GM19455 (cell line): ENCODE measurements around the gene CHMP4A.
A peak's percentile ranks its signal among the peaks of the same experiment; 100 is the strongest.

ENCODE experiments used
- ATAC-seq: cut with Tn5 transposase; IDR thresholded peaks from one replicate; pipeline ENCODE4 v1.9.1; 2021; ENCODE audit not compliant: unreplicated experiment

The CHMP4A gene

DNA sequence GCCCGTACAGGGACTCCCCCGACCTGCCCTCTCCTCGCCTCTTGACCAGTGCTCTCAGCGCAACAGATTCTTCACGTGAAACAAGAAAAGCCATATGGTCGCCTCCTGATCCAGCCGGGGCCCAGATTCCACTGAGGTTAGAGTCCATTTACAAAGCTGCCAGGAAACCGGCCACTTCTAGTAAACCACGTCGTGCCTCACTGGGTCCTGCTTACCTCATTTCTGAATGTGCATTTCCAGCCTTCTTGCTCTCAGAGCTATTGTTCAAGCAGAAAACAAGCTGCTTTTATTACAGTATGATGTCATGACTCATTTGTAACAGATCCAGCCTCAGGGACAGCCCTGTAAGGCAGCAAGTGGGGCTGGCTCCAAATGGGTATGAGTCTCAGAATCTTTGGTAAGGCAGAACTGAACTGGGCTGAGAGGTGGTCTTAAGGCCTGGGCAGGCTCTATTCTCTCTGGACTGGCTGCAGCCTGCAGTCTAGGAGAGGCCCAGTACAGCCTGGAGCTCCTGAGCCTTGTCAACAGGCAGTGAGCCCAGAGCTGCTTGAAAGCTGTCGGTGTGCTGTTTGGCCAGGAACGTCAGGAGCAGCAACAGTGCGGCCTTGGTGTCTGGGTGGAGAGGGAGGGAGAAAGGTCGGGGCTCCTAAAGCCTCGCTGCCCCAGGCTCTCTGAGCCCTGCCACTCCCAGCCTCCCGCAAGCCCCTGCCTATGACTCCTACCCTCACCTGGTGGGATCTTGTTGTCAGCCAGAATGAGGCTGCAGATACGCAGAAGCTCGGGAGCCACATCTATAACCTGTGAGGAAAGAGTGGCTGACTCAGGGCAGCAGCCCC lies 33.1 kb downstream of the CHMP4A start:
- no peak for ATAC-seq

DNA sequence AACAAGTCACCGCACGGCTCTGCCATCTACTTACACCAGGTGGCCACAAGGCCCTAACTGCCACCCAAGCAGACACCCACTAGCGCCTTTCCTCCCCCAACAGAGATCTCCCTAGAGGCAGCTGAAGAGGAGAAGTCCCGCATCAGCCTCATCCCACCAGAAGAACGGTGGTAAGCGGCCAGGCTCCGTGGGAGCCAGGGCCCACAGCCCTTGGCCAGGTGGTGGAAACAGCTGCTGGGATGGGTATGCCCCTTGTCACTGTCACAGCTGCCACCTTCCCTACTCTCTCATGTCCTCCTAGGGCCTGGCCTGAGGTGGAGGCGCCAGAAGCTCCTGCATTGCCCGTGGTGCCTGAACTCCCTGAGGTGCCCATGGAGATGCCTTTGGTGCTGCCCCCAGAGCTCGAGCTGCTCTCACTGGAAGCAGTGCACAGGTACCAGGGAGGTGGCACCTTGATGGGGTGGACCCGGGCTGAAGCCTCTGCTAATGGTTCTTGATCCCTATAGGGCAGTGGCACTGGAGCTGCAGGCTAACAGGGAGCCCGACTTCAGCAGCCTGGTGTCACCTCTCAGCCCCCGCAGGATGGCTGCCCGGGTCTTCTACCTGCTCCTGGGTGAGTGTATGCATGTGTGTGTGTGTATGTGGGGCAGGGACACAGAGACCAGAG lies 33.9 kb downstream of the CHMP4A start:
- ATAC-seq: no peak

DNA sequence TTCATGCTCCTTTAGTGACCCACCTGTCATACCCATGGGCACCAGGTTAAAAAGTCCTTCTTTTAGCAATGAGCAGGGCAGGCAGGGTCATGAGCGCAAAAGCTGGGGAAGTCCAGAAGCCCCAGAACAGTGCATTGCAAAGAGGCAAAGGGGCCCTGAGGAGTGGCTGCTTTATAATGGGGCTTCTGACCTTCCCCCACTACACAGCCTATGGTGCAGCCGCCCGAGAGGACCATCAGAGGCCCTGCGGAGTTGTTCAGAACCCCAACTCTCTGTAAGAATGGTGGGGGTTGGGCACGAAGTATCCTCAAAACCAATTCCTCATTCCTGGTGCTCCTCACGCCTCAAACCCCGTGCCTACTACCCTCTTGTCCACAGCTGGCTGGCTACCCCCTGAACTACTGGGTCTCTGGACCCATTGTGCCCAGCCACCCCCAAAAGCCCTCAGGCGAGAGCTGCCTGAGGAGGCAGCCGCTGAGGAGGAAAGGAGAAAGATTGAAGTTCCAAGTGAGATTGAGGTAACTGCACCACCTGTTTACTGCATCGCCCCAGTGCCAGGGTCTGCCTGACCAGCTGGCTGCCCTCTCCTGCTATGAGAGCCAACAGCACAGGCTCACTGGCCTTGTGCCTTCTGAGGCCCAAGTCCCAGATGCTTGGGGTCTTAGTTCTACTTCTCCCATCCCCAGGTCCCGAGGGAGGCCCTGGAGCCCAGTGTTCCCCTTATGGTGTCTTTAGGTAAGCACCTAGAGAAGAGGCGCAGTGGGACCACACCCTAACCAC lies 34.7 kb downstream of the CHMP4A start:
- ATAC-seq: no peak

DNA sequence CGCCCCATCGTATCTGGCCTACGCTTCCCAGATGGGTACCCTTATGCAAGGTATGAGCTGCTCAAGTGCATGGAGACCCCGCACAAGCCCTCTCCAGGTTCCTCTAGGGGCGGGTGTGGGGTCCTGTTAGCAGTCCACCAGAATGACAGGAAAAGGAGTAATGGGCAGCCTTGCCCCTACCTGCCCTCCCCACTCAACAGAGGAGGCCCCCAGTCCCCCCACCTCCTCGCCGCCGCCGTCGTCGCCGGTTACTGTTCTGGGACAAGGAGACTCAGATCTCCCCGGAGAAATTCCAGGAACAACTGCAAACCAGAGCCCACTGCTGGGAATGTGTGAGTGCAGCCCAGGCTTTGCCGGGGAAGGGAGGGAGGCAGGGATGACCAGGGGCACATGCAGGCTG lies 35.4 kb downstream of the CHMP4A start:
- ATAC-seq: no peak

DNA sequence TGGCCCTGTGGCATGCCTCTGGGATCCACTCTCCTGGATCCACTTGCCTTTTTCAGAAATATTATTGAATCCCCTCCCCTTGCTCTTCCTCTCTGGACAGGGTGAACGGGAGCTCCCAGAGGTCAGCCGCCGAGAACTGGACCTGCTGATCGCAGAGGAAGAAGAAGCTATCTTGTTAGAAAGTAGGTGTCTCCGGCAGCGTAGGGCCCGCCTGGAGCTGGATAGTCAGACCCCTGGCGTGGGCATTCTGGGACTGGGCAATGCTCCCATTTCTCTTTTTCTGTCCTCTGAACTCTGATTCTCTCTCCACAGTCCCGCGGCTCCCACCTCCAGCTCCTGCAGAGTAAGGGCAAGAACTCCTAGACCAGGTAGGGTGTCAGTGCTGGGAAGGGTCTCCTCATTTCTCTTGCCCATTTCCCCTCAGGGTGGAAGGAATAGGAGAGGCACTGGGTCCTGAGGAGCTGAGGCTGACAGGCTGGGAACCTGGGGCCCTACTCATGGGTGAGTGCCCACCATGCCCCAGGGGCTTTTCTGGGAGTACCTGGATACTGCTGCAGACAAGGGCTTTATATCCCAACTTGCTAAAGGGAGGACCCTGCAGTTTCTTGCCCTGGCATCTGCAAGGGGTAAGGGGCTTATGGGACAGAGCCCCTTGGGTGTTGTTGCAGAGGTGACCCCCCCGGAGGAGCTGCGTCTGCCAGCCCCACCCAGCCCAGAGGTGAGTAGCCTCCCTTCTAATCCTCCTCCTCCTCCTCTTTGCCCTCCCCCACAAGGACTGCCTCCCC lies 36.1 kb downstream of the CHMP4A start:
- no peak for ATAC-seq

DNA sequence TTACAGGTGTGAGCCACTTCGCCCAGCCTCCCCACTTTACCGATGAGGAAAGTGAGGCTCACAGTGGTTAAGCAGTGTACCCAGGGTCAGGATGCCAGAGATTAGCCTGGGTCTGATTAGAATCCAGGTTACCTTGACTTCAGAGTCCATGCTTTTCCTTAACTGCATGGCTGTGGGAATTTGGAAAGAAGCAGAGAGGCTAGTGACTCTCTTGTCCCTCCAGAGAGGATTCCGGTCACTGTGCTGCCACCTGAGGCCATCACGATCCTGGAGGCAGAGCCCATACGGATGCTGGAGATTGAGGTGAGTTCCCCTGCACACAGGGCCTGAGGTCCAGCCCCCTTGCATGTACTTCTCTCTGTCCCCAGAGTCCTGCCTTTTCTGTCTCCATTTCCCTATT lies 36.7 kb downstream of the CHMP4A start:
- ATAC-seq: no peak

DNA sequence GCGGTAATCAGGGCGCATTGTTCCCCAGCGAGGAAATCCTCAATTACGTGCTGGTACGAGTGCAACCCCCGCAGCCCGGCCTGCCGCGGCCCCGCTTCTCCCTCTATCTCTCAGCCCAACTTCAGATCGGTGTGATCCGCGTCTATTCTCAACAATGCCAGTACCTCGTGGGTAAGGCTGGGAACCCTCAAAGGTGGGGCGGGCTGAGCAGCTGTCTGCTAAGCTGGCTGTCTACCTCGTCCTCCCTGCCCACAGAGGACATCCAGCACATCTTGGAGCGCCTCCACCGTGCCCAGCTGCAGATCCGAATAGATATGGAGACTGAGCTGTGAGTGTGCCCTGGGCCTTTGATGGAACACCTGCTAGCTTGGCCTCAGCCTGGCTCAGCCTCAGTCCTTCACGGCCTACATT lies 40.4 kb downstream of the CHMP4A start:
- no peak for ATAC-seq

DNA sequence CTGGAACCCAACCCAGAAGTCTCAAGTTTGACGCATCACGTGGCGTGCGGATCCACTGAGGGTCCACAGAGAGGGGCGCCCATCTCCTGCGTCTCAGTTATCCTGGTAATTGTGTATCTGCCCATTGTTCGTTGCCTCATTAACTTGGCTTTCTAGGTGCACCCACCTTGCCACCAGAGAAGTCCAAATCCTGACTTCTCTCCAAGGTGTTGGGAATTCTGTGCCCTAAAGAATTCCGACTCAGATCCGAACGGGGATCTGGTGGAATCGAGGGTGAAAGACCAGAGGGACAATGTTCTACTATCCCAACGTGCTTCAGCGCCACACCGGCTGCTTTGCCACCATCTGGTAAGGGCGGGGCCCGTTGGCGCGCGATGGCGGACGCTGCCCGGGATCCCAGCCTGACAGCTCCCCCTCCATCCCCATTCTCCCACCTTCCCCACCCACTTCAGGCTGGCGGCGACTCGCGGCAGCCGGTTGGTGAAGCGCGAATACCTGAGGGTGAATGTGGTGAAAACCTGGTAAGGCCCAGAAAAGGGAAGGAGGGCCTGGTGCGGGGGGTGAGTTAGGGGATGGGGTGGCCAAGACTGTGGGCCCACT lies 40.9 kb downstream of the CHMP4A start:
- no peak for ATAC-seq

DNA sequence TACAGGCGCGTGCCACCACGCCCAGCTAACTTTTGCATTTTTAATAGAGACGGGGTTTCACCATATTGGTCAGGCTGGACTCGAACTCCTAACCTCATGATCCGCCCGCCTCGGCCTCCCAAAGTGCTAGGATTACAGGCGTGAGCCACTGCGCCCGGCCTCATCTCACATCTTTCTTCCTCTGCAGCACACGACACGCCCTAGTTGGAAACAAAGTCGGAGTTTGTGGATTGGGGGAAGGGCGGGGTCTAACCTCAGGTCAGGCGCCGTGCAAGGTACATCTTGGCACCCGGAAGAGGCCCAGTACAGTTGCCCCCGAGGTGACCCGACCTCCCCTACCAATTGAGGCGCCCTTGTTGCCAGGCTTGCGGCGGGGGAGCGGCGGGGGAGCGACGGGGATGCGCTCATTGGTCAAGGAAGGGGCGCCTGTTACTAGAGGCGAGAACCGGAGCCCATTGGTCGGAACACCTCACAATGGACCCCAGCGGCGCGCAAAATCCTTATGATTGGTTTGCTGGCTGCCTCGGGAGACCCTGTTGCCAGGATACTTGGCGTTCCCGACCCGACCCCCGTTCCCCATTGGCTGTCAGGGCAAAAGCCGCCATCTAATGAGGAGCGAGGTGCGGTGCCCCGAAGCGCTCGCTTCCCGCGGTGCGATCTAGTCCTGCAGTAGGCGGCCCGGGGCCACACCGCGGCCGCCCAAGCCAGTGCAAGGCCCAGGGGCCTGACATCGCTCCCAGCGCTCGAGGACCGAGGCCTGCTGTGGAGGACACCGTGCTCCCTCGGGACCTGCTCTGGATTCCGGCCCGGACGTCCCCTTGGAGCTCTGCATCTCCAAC lies 41.6 kb downstream of the CHMP4A start, which contains the start of gene REC8:
TSS of gene REC8 (plus strand) at position 659 of the 839 bp plus-strand sequence. CDS start 473 bp downstream, outside the sequence.
- peak; percentile 83 for ATAC-seq

DNA sequence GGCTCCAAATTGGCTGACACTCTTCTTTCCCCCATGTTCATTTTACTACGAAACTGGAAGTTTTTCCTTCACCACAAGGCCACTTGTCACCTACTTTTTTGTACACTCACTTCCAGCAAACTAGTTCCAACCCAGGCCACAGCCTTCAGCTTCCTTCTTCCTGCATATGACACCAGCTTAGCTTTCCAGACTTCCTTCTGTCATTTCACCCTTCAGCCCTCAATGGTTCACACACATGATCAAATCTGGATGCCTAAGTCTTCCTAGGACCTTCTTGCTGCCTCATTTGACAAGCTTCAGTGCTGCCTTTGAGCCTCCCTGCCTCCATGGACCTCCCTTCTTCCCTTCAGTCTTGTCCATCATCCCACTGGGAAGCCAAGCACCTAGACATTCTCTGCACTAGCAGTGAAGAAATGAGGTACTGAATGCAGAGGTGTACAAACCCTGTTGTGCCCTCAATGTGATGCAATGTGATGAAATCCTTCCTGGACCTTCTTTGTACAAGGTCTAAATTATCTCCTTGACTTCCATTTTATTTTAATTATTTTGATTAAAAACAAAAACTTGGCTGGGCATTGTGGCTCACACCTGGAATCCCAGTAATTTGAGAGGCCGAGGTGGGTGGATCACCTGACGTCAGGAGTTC lies 45.7 kb downstream of the CHMP4A start:
- ATAC-seq: no peak

DNA sequence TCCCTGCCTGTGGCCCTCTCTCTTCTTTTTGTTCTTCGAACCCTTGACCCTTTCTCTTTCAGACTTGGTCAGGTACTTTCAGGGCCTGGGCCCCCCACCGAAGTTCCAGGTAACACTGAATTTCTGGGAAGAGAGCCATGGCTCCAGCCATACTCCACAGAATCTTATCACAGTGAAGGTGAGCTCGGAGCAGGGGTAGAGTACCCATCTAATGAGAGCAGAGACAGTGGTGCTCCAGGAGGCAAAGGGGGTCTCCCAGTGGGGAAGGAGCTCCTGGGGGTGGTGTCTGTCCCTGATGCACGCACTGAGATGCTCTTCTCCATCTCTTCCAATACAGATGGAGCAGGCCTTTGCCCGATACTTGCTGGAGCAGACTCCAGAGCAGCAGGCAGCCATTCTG lies 47.5 kb downstream of the CHMP4A start:
- ATAC-seq: no peak

DNA sequence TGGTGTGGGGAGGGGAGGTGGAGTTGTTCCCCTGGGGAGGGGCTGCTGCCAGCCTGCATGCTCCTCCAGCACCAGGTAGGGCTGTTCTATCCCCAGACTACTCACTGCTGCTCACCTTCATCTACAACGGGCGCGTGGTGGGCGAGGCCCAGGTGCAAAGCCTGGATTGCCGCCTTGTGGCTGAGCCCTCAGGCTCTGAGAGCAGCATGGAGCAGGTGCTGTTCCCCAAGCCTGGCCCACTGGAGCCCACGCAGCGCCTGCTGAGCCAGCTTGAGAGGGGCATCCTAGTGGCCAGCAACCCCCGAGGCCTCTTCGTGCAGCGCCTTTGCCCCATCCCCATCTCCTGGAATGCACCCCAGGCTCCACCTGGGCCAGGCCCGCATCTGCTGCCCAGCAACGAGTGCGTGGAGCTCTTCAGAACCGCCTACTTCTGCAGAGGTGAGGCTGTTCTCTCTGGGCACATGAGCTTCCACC lies 48.7 kb downstream of the CHMP4A start:
- ATAC-seq: no peak

DNA sequence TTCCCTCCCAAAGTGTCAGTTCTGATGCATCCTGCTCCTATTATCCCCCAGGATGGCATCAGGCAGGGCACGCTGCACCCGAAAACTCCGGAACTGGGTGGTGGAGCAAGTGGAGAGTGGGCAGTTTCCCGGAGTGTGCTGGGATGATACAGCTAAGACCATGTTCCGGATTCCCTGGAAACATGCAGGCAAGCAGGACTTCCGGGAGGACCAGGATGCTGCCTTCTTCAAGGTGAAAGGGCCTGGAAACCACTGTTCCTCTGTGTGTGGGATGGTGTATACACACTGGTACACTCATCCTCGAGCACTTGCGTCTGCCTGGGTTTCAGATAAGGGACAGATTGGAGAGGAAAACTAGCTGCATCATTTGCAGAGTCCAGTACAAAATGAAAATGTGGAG lies 51.2 kb downstream of the CHMP4A start:
- no peak for ATAC-seq

DNA sequence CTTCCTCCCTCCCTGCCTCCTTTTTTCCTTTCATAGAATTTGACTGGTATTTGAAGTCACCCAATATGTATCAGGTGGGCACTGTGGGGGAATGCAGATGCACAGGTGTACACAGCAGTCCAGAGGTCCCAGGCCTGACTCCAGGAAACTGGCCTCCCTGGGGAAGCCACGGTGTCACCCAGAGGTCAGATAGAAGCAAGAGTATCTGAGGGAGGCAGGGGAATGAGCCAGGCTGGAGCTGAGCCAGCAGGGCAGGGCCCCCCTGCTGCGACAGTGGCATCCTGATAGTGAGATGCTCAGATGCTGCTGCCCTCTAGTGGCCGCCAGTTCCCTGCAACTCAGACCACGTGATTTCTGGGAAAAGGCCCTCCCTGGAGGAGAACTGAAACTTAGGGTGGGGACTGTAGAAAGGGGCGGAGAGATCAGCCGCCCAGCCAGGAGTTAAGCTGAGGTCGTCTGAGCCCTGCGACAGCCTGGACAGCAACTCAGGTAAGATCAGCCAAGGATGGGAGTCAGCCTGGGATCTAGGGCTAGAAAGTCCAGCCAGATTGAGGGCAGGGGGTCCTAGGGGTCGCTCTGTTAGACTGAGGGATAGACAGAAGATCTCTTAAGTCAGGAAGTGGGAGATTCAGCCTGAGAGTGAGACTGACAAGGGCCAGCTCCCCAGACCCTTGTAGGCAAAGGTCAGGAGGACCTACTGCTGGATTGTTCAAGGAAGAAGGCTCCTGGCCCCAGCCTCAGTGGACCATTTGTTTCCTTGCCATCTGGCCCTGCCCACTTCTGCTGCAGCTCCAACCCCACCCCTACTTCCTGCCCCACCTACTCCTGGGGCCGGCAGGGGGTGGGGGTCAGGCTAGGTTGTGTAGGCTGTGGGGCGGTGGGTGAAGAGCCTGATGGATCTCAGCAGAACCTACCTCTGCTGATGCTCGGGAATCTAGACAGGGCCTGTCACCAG lies 52.2 kb downstream of the CHMP4A start, which contains the start of gene IRF9:
TSS of gene IRF9 (plus strand) at position 416 of the 955 bp plus-strand sequence. CDS start 880 bp downstream, outside the sequence.
- peak; percentile 86 for ATAC-seq

DNA sequence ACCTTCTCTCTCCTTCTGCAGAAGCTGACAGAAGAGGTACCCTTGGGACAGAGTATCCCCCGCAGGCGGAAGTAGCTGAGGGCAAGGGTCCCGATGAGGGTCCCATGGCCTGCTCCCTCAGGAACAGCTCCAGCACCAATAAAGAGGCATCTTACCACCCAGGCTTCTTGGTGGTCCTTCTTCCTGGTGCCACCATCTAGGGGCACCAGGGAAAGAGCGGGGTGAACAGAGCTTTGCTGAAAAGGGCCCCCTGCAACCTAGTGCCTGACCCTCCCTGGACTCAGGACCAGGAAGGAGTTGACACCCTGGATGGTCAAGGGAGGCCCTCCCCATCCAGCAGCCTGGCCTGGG lies 52.8 kb downstream of the CHMP4A start:
- ATAC-seq: no peak

DNA sequence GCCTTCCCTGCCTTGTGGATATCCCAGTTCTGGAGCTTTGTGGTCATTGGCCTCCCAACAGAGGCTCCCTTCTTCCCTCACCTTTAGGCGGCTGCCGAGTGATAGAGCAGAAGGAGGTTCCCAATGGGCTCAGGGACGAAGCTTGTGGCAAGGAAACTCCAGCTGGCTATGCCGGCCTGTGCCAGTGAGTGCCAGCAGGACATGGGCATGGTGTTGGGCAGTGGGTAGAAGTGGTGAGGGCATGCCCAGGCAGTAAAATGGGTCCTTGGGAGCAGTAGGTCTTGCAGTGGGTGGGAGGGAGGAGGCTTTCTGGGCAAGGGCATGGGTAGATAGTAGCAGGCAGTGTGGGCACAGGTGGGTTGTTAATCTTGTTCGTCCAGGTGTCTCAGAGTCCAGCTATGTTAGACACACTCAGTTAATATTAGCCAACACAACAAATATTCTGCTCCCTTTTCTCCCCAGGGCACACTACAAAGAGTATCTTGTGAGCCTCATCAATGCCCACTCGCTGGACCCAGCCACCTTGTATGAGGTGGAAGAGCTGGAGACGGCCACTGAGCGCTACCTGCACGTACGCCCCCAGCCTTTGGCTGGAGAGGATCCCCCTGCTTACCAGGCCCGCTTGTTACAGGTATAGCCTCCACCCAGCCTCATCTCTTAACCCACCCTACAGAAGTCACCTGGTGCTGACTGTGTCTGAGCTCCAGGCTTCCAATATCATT lies 53.4 kb downstream of the CHMP4A start:
- no peak for ATAC-seq
